Measurements from ENCODE around the gene NUP35.

The NUP35 gene

DNA sequence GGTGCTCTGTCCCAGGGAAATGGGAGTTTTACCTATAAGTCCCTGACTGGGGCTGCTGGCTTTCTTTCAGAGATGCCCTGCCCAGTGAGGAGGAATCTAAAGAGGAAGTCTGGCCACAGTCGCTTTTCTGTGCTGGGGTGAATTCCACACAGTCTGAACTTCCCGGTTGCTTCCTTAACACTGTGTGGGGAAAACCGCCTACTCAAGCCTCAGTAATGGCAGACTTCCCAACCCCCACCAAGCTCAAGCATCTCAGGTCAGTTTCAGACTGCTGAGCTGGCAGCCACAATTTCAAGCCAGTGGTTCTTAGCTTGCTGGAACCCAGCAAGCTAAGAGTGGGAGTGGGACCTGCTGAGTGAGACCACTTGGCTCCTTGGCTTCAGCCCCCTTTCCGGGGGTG is 54.9 kb downstream of the NUP35 start:
- TF ChIP-seq REST (IDR thresholded peaks at IDR 0.05; ENCODE audit: insufficient read depth in 1 of 2, low read depth in 2 of 2, low read length in 2 of 2) (no peak), TAF1 (IDR thresholded peaks at IDR 0.05; ENCODE audit: borderline replicate concordance, insufficient read depth, low read length) (no peak), POLR2AphosphoS5 (IDR thresholded peaks at IDR 0.05; ENCODE audit: low read depth, low read length) (no peak), SIN3A (IDR thresholded peaks at IDR 0.05; ENCODE audit: borderline replicate concordance, insufficient read depth, low read length) (no peak), FOXP2 (optimal IDR thresholded peaks at IDR 0.05; ENCODE audit: borderline replicate concordance, extremely low read depth, extremely low read length, insufficient read depth) (no peak)

DNA sequence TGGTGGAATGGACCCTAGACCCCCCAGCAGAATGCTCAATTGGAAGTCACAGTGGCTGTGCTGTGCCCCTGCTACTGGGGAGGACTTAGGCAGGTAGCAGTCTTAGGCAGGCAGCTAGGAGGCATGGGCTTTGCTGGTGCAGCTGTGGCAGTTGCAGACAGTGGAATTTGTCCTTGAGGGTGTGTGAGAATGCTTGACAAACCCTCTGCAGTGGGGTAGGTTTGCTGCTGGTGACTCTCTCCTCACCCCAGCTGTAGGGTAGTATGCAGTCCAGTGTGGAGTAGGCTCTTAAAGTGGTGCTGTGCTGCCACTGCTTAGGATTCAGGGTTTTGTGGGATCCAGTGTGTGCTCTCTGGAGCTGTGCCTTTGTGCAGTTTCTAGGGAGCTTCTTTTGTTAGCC is 61.3 kb downstream of the NUP35 start:
- TF ChIP-seq TAF1 (IDR thresholded peaks at IDR 0.05; ENCODE audit: borderline replicate concordance, insufficient read depth, low read length) (no peak), SIN3A (IDR thresholded peaks at IDR 0.05; ENCODE audit: borderline replicate concordance, insufficient read depth, low read length) (no peak), FOXP2 (optimal IDR thresholded peaks at IDR 0.05; ENCODE audit: borderline replicate concordance, extremely low read depth, extremely low read length, insufficient read depth) (no peak), POLR2AphosphoS5 (IDR thresholded peaks at IDR 0.05; ENCODE audit: low read depth, low read length) (no peak), REST (IDR thresholded peaks at IDR 0.05; ENCODE audit: insufficient read depth in 1 of 2, low read depth in 2 of 2, low read length in 2 of 2) (no peak)

GRCh38 chr2:183186296-183186695 is 62.1 kb downstream of the NUP35 start:
- TF ChIP-seq POLR2AphosphoS5 (IDR thresholded peaks at IDR 0.05; ENCODE audit: low read depth, low read length) (no peak), SIN3A (IDR thresholded peaks at IDR 0.05; ENCODE audit: borderline replicate concordance, insufficient read depth, low read length) (no peak), REST (IDR thresholded peaks at IDR 0.05; ENCODE audit: insufficient read depth in 1 of 2, low read depth in 2 of 2, low read length in 2 of 2) (no peak), FOXP2 (optimal IDR thresholded peaks at IDR 0.05; ENCODE audit: borderline replicate concordance, extremely low read depth, extremely low read length, insufficient read depth) (no peak), TAF1 (IDR thresholded peaks at IDR 0.05; ENCODE audit: borderline replicate concordance, insufficient read depth, low read length) (no peak)

DNA sequence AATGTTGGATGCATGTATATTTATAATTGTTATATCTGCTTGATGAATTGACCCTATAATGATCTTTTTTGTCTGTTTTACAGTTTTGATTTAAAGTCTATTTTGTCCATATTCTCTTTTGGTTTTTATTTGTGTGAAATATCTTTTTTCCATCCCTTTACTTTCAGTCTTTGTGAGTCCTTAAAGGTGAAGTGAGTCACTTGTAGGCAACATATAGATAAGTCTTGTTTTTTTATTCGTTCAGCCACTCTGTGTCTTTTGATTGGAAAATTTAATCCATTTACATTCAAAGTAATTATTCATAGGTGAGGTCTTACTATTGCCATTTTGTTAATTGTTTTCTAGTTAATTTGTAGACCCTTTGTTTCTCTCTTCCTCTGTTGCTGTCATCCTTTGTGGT is 62.5 kb downstream of the NUP35 start:
- TF ChIP-seq SIN3A (IDR thresholded peaks at IDR 0.05; ENCODE audit: borderline replicate concordance, insufficient read depth, low read length) (no peak), TAF1 (IDR thresholded peaks at IDR 0.05; ENCODE audit: borderline replicate concordance, insufficient read depth, low read length) (no peak), POLR2AphosphoS5 (IDR thresholded peaks at IDR 0.05; ENCODE audit: low read depth, low read length) (no peak), REST (IDR thresholded peaks at IDR 0.05; ENCODE audit: insufficient read depth in 1 of 2, low read depth in 2 of 2, low read length in 2 of 2) (no peak), FOXP2 (optimal IDR thresholded peaks at IDR 0.05; ENCODE audit: borderline replicate concordance, extremely low read depth, extremely low read length, insufficient read depth) (no peak)

DNA sequence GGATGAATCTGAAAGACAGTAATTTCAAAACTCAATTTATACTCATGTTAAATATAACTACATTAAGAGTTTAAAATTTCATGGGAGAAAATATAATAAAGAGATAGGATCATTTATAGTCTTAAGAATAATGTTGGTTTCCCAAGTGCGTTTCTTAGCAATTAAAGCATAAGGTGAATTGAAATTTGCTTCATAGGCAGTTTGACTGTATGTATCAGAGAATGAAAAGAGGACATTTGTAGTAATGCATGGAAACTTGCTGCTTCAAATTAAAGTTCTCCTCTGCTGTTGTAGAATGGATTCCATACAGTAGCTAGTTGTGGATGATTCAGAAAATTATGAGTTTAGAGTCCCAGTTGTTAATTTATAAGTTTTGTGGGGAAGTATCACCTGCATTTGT is 68.1 kb downstream of the NUP35 start:
- TF ChIP-seq REST (IDR thresholded peaks at IDR 0.05; ENCODE audit: insufficient read depth in 1 of 2, low read depth in 2 of 2, low read length in 2 of 2) (no peak), TAF1 (IDR thresholded peaks at IDR 0.05; ENCODE audit: borderline replicate concordance, insufficient read depth, low read length) (no peak), SIN3A (IDR thresholded peaks at IDR 0.05; ENCODE audit: borderline replicate concordance, insufficient read depth, low read length) (no peak), FOXP2 (optimal IDR thresholded peaks at IDR 0.05; ENCODE audit: borderline replicate concordance, extremely low read depth, extremely low read length, insufficient read depth) (no peak), POLR2AphosphoS5 (IDR thresholded peaks at IDR 0.05; ENCODE audit: low read depth, low read length) (no peak)
